Natural killer cell (primary cell): ENCODE measurements around the gene WDR44. TPM values are rescaled to one million over a fixed set of nuclear protein-coding genes. Genes with fewer than 3 reads are reported as not detected.
A peak's percentile ranks its signal among the peaks of the same experiment; 100 is the strongest.

Experiments used
- ATAC-seq, 3 donors: fragments of 150-1000 bp in 2 of 3; fragments of 200-7000 bp in 1 of 3; cut with Tn5 transposase; 1 replicate in 1 of 3; 2 replicates in 2 of 3; pipeline ENCODE4 v1.10.0; 2021; ENCODE audit warnings: mild to moderate bottlenecking in 2 of 3, moderate library complexity in 2 of 3
- DNase-seq, 2 donors: peaks; one replicate each; pipeline versions ENCODE4 v3.0.0 to v3.0.0-alpha.2; 2013 to 2021; ENCODE audit warnings: mixed read lengths in 1 of 2
- H3K27ac ChIP-seq: one replicate; pipeline ENCODE4 v1.5.1; 2013; ENCODE audit warnings: mild to moderate bottlenecking, low read length
- H3K27me3 ChIP-seq: one replicate; pipeline ENCODE4 v1.6.1; 2013; ENCODE audit warnings: low read length; ENCODE audit not compliant: control insufficient read depth, insufficient read depth
- H3K36me3 ChIP-seq: one replicate; pipeline ENCODE4 v1.6.1; 2013; ENCODE audit warnings: low read length; ENCODE audit not compliant: control insufficient read depth, insufficient read depth
- H3K4me1 ChIP-seq: one replicate; pipeline ENCODE4 v1.6.1; 2013; ENCODE audit warnings: low read length; ENCODE audit not compliant: control insufficient read depth, insufficient read depth
- H3K4me3 ChIP-seq: one replicate; pipeline ENCODE4 v1.5.1; 2013; ENCODE audit warnings: low read length
- H3K9me3 ChIP-seq: one replicate; pipeline ENCODE4 v1.6.1; 2013; ENCODE audit warnings: low read length; ENCODE audit not compliant: control insufficient read depth, insufficient read depth
- H3K27ac Mint-ChIP-seq, 2 donors: one replicate each; pipeline ENCODE4 v1.8.0; 2022; ENCODE audit warnings: mild to moderate bottlenecking in 2 of 2, mixed read lengths in 2 of 2, moderate library complexity in 1 of 2
- H3K27me3 Mint-ChIP-seq, 2 donors: one replicate each; pipeline ENCODE4 v1.8.0; 2022; ENCODE audit warnings: low read depth in 2 of 2, mixed read lengths in 2 of 2
- H3K36me3 Mint-ChIP-seq: one replicate; pipeline ENCODE4 v1.8.0; 2022; ENCODE audit warnings: mixed read lengths
- H3K4me1 Mint-ChIP-seq, 2 donors: one replicate each; pipeline ENCODE4 v1.8.0; 2022; ENCODE audit warnings: mixed read lengths in 2 of 2
- H3K4me3 Mint-ChIP-seq: one replicate; pipeline ENCODE4 v1.8.0; 2022; ENCODE audit warnings: mild to moderate bottlenecking, moderate library complexity, mixed read lengths
- H3K9me3 Mint-ChIP-seq, 2 donors: one replicate each; pipeline ENCODE4 v1.8.0; 2022; ENCODE audit warnings: mixed read lengths in 2 of 2
- WGBS: methylation state at CpG from one replicate; pipeline ENCODE4 v1.1.7; 2013; ENCODE audit warnings: missing lambda C conversion rate; ENCODE audit not compliant: insufficient coverage; 5-methylcytosine and 5-hydroxymethylcytosine counted together
- intact Hi-C: fragments of 100-400 bp; cut with micrococcal nuclease; formaldehyde crosslinking; loops from one replicate; pipeline ENCODE4 v1.14.2; 2022
- total RNA-seq, 4 donors: library from RNA; stranded (reverse); fragments of 120-200 nt in 1 of 4; gene quantifications; one replicate each; pipeline versions ENCODE4 v1.2.3 to v1.2.4, GENCODE V29; 2013 to 2022
- TF ChIP-seq, protein P1 (sequence below): fragments of 200-600 bp; IDR thresholded peaks from one replicate; pipeline ENCODE4 v1.8.0; 2022; ENCODE audit warnings: antibody characterized with exemption

WDR44 gene
- total RNA-seq, 3 donors from 2014 or later (not counting 1 experiment from before 2014, with no cell fraction given) = 14.6 to 17.5 (median 16.0) TPM

DNA sequence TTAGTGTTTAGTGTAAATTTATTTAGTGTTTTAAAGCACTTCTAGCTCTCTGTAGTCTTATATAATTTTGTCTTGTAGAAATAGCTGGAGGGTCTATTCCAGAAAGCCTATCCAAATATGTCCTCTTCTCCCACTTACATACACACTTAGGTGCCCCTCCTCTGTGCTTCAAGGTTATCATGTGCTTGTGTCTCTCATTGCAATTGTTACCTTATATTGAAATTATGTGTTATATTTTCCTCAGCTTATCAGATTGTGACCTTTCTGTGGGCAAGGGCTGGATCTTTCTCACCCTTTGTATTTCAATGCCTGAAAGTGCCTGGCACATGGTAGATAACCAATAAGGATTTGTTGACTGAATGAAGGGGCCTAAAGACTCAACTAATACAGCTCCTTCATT is 18.4 kb downstream of the WDR44 start:
- DNase-seq (no peak), ATAC-seq (no peak)
- Histone ChIP-seq H3K9me3 (no peaks in the 10 kb centered on the region), H3K4me3 (no peak overlapping the region), H3K27me3 (no peaks in the 10 kb centered on the region), H3K4me1 (no peaks in the 10 kb centered on the region), H3K36me3 (no peaks in the 10 kb centered on the region), H3K27ac (no peak overlapping the region)
- intact Hi-C loops = no loop called here
- H3K4me3 Mint-ChIP-seq = no peak overlapping the region
- H3K36me3 Mint-ChIP-seq = no peaks in the 10 kb centered on the region
- H3K27ac Mint-ChIP-seq = peak overlapping the region in 1 of 2 donors; percentile 33
- TF ChIP-seq, protein P1, sequence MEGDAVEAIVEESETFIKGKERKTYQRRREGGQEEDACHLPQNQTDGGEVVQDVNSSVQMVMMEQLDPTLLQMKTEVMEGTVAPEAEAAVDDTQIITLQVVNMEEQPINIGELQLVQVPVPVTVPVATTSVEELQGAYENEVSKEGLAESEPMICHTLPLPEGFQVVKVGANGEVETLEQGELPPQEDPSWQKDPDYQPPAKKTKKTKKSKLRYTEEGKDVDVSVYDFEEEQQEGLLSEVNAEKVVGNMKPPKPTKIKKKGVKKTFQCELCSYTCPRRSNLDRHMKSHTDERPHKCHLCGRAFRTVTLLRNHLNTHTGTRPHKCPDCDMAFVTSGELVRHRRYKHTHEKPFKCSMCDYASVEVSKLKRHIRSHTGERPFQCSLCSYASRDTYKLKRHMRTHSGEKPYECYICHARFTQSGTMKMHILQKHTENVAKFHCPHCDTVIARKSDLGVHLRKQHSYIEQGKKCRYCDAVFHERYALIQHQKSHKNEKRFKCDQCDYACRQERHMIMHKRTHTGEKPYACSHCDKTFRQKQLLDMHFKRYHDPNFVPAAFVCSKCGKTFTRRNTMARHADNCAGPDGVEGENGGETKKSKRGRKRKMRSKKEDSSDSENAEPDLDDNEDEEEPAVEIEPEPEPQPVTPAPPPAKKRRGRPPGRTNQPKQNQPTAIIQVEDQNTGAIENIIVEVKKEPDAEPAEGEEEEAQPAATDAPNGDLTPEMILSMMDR = no peak
- no peaks in the 10 kb centered on the region for H3K9me3 Mint-ChIP-seq
- peaks cover 19 to 21% of the 10 kb centered on the region in 2 donors for H3K4me1 Mint-ChIP-seq
- H3K27me3 Mint-ChIP-seq = no peaks in the 10 kb centered on the region

DNA sequence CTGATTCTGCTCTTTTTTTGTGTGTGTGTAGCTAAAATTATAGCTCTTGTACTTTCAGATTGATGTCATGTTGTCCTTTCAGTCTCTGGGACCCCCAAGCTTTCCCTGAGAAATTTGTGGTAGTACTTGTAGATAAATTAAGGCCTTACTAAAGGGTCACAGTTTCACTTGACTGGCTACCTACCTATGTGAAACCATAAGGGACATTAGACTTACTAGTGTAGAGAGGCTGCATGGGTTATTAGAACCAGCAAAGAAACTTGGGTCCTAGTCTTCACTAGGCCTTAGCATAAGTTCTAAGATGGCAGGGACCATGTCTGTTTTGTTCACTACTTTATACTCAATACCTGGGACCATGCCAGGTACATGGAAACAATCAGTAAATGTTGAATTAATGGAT is 21.4 kb downstream of the WDR44 start:
- Histone ChIP-seq H3K4me3 (no peak overlapping the region), H3K36me3 (no peaks in the 10 kb centered on the region), H3K27me3 (no peaks in the 10 kb centered on the region), H3K9me3 (no peaks in the 10 kb centered on the region), H3K4me1 (no peaks in the 10 kb centered on the region), H3K27ac (no peak overlapping the region)
- Mint-ChIP-seq H3K9me3 (no peaks in the 10 kb centered on the region), H3K4me3 (no peak overlapping the region), H3K27me3 (no peaks in the 10 kb centered on the region), H3K4me1 (peaks cover 10 to 16% of the 10 kb centered on the region in 2 donors), H3K27ac (no peak overlapping the region), H3K36me3 (no peaks in the 10 kb centered on the region)
- intact Hi-C loops = no loop called here
- ATAC-seq (no peak), DNase-seq (no peak)
- TF ChIP-seq, protein P1 = no peak

DNA sequence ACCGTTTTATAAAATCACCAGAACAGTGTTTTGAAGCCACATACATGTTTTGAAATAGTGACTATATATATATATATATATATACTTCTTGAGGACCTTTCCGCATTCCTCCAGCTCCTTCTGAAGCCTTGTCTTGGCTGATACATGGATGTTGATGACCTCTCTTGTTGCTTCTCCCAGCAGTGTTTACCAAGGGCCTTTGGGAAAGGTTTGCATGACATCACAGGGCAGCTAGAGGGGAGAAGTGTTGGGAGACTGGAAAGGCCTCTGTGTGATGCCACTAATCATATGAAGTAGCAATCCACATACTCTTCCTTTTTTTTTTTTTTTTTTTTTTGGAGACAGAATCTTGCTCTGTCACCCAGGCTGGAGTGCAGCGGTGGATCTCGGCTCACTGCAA is 22.5 kb downstream of the WDR44 start:
- Mint-ChIP-seq H3K27me3 (no peaks in the 10 kb centered on the region), H3K4me1 (peaks cover 10 to 16% of the 10 kb centered on the region in 2 donors), H3K9me3 (no peaks in the 10 kb centered on the region), H3K4me3 (no peak overlapping the region), H3K27ac (no peak overlapping the region), H3K36me3 (no peaks in the 10 kb centered on the region)
- DNase-seq = no peak
- H3K36me3 ChIP-seq = no peaks in the 10 kb centered on the region
- TF ChIP-seq, protein P1 = no peak
- no peaks in the 10 kb centered on the region for H3K9me3 ChIP-seq
- no peak overlapping the region for H3K27ac ChIP-seq
- no peak overlapping the region for H3K4me3 ChIP-seq
- ATAC-seq = no peak
- H3K4me1 ChIP-seq = no peaks in the 10 kb centered on the region
- no peaks in the 10 kb centered on the region for H3K27me3 ChIP-seq
- no CpG with 5 or more reads among the region's 4 CpGs for WGBS
- intact Hi-C loops = no loop called here

DNA sequence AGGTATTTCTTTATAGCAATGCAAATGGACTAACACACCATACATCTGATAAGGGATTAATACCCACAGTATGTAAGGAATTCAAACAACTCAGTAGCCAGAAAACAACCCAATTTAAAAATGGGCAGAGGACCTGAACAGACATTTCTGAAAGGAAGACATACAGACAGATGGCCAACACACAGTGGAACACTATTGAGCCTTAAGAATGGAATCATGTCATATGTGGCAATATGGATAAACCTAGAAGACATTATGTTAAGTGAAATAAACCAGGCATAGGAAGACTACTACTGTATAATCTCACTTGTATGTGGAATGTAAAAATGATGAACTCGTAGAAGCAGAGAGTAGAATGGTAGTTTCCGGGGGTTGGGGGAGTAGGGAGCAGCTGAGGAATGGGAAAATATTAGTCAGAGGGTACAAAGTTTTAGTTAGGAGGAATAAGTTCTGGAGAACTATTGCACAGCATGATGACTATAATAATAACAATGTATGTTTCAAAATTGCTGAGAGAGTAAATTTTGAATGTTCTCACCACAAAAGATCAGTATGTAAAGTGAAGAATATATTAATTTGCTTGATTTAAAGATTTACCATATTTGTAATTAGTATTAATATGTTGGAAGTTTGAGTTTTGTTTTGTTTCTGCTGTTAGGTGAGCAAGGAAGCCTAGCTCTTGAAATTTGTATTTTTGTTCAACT is 25.2 kb downstream of the WDR44 start:
- Histone ChIP-seq H3K27ac (no peak overlapping the region), H3K4me1 (no peaks in the 10 kb centered on the region), H3K4me3 (no peak overlapping the region), H3K27me3 (no peaks in the 10 kb centered on the region), H3K36me3 (no peaks in the 10 kb centered on the region), H3K9me3 (no peaks in the 10 kb centered on the region)
- DNase-seq (no peak), ATAC-seq (no peak)
- Mint-ChIP-seq H3K27me3 (no peaks in the 10 kb centered on the region), H3K4me3 (no peak overlapping the region), H3K4me1 (peaks cover 0 to 5% of the 10 kb centered on the region in 2 donors), H3K36me3 (no peaks in the 10 kb centered on the region), H3K9me3 (no peaks in the 10 kb centered on the region), H3K27ac (no peak overlapping the region)
- TF ChIP-seq, protein P1 = no peak
- 90% methylated on average over 2 of the region's 2 CpGs for WGBS
- intact Hi-C loops = no loop called here
